Medulla oblongata (tissue), 1 donor: ENCODE measurements around the gene TMEM62.
"Not testable (repeated sequence)": the region's sequence is repeated elsewhere in the genome, so short reads cannot be mapped to it uniquely, and the experiment has no call there.

Experiments
- DNase-seq: peaks from one replicate; pipeline ENCODE4 v3.0.0-alpha.2; 2015; ENCODE audit errors: extremely low spot score

Gene TMEM62

GRCh38 chr15:43177147-43177546 is 43.8 kb downstream of the TMEM62 start:
- not testable (repeated sequence) for DNase-seq

GRCh38 chr15:43183270-43183669 is 49.9 kb downstream of the TMEM62 start:
- DNase-seq, result no peak

- DNase-seq, result no peak
These were observed 51.2 kb downstream of the TMEM62 start for GRCh38 chr15:43184407-43185124.

- DNase-seq, result peak; percentile 77
These were observed 52.0 kb downstream of the TMEM62 start, which contains the start of gene CCNDBP1 for GRCh38 chr15:43185157-43186002. TSS of gene CCNDBP1 (plus strand) at chr15:43185403. CDS start at chr15:43185499, 96 bp downstream.

GRCh38 chr15:43186003-43186353 is 52.6 kb downstream of the TMEM62 start:
- DNase-seq, result no peak

GRCh38 chr15:43187544-43188155 is 54.3 kb downstream of the TMEM62 start:
- peak; percentile 34 for DNase-seq

- DNase-seq, result no peak
These were observed 55.9 kb downstream of the TMEM62 start for GRCh38 chr15:43189296-43189695.

GRCh38 chr15:43190178-43190577 is 56.8 kb downstream of the TMEM62 start:
- DNase-seq, result no peak

GRCh38 chr15:43193710-43194109 is 60.3 kb downstream of the TMEM62 start:
- no peak for DNase-seq

GRCh38 chr15:43194795-43195194 is 61.4 kb downstream of the TMEM62 start:
- no peak for DNase-seq

- no peak for DNase-seq
These were observed 63.6 kb downstream of the TMEM62 start for GRCh38 chr15:43196760-43197548.

- not testable (repeated sequence) for DNase-seq
These were observed 64.4 kb downstream of the TMEM62 start for GRCh38 chr15:43197773-43198172.

- not testable (repeated sequence) for DNase-seq
These were observed 65.2 kb downstream of the TMEM62 start for GRCh38 chr15:43198556-43198955.

- DNase-seq, result no peak
These were observed 65.6 kb downstream of the TMEM62 start for GRCh38 chr15:43198992-43199391.

GRCh38 chr15:43199945-43200488 is 66.6 kb downstream of the TMEM62 start:
- no peak for DNase-seq

- peak; percentile 24 for DNase-seq
These were observed 70.9 kb downstream of the TMEM62 start for GRCh38 chr15:43204016-43204901.

GRCh38 chr15:43206054-43206453 is 72.7 kb downstream of the TMEM62 start:
- no peak for DNase-seq

GRCh38 chr15:43207024-43207423 is 73.6 kb downstream of the TMEM62 start:
- DNase-seq, result no peak

- no peak for DNase-seq
These were observed 74.9 kb downstream of the TMEM62 start for GRCh38 chr15:43208052-43209002.
